ENCODE data around the gene FBXL15. TPM values are rescaled to one million over a fixed set of nuclear protein-coding genes. Genes with fewer than 3 reads are reported as not detected.
A peak's percentile ranks its signal among the peaks of the same experiment; 100 is the strongest.

The FBXL15 gene
- total and polyA plus RNA-seq, 9 of the 15 experiments (the other 6 are each of a cell fraction or from before 2014, with no cell fraction given), result 0.08 to 25.9 (median 3.5) TPM

DNA sequence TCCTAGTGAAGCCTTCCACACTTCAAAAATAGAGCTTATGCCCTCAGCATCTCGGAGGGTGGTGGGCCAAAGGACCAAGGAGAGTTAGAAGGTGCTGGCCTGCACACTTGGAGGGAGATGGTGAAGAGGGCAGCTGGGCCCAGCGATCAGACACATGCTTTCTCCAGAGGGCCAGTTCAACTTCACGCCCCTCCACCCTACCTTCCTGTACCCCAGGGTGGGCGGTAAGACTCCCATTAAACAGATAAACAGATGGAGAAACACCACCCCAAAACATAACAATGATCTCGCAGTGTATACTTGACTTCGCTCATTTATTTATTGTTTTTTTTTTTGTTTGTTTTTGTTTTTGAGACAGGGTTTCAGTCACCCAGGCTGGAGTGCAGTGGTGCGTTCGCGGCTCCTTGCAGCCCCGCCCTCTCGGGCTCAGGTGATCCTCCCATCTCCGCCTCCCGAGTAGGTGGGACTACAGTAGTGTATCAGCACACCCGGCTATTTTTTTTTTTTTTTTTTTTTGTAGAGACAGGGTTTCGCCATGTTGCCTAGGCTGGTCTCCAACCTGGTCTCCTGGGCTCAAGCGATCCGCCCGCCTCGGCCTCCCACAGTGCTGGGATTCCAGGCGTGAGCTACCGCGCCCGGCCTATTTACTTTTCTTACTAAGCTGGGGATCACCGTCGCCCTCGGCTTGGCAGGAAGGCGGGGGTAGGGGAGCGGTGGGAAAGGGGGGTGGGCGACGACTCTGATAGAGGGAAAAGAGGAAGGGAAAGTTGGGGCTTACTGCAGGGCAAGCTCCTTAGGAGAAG lies 28.9 kb downstream of the FBXL15 start (continued):
- TF ChIP-seq TBP (optimal IDR thresholded peaks at IDR 0.05; ENCODE audit: low read depth, low read length), result peak; percentile 31
- 0 out of 2 replicates have a peak, but pooled peaks have one; percentile 6 for TF ChIP-seq CXXC5 (CRISPR knock-in tag; IDR thresholded peaks at IDR 0.05)
- no peak for TF ChIP-seq RFX7 (CRISPR knock-in tag; IDR thresholded peaks at IDR 0.05)
- no peak for TF ChIP-seq HNRNPUL1 (IDR thresholded peaks at IDR 0.05; ENCODE audit: low read length)
- no peak for TF ChIP-seq ZNF175 (CRISPR knock-in tag; IDR thresholded peaks at IDR 0.05; ENCODE audit: low read depth)
- TF ChIP-seq SUPT5H (IDR thresholded peaks at IDR 0.05), result 0 out of 2 replicates have a peak, but pooled peaks have one; percentile 68
- TF ChIP-seq ZNF121 (CRISPR knock-in tag; conservative IDR thresholded peaks at IDR 0.05), result no peak
- TF ChIP-seq, protein P1, sequence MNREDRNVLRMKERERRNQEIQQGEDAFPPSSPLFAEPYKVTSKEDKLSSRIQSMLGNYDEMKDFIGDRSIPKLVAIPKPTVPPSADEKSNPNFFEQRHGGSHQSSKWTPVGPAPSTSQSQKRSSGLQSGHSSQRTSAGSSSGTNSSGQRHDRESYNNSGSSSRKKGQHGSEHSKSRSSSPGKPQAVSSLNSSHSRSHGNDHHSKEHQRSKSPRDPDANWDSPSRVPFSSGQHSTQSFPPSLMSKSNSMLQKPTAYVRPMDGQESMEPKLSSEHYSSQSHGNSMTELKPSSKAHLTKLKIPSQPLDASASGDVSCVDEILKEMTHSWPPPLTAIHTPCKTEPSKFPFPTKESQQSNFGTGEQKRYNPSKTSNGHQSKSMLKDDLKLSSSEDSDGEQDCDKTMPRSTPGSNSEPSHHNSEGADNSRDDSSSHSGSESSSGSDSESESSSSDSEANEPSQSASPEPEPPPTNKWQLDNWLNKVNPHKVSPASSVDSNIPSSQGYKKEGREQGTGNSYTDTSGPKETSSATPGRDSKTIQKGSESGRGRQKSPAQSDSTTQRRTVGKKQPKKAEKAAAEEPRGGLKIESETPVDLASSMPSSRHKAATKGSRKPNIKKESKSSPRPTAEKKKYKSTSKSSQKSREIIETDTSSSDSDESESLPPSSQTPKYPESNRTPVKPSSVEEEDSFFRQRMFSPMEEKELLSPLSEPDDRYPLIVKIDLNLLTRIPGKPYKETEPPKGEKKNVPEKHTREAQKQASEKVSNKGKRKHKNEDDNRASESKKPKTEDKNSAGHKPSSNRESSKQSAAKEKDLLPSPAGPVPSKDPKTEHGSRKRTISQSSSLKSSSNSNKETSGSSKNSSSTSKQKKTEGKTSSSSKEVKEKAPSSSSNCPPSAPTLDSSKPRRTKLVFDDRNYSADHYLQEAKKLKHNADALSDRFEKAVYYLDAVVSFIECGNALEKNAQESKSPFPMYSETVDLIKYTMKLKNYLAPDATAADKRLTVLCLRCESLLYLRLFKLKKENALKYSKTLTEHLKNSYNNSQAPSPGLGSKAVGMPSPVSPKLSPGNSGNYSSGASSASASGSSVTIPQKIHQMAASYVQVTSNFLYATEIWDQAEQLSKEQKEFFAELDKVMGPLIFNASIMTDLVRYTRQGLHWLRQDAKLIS (CRISPR knock-in tag; IDR thresholded peaks at IDR 0.05), result no peak; the same call in 1 of the 2 replicates
- TF ChIP-seq PHF8 (IDR thresholded peaks at IDR 0.05; ENCODE audit: borderline replicate concordance, low read length), result no peak
- no peak for TF ChIP-seq SRSF1 (IDR thresholded peaks at IDR 0.05; ENCODE audit: low read depth, low read length)
- TF ChIP-seq POLR2B (IDR thresholded peaks at IDR 0.05; ENCODE audit: low read depth, partially characterized antibody), result peak; percentile 49
- TF ChIP-seq BHLHE40 (IDR thresholded peaks at IDR 0.05; ENCODE audit: low read length), result no peak
- TF ChIP-seq RFX1 (IDR thresholded peaks at IDR 0.05), result no peak
- no peak for TF ChIP-seq CBFB (CRISPR knock-in tag; IDR thresholded peaks at IDR 0.05)
- TF ChIP-seq ZNF224 (CRISPR knock-in tag; IDR thresholded peaks at IDR 0.05), result no peak
- TF ChIP-seq, protein P2, sequence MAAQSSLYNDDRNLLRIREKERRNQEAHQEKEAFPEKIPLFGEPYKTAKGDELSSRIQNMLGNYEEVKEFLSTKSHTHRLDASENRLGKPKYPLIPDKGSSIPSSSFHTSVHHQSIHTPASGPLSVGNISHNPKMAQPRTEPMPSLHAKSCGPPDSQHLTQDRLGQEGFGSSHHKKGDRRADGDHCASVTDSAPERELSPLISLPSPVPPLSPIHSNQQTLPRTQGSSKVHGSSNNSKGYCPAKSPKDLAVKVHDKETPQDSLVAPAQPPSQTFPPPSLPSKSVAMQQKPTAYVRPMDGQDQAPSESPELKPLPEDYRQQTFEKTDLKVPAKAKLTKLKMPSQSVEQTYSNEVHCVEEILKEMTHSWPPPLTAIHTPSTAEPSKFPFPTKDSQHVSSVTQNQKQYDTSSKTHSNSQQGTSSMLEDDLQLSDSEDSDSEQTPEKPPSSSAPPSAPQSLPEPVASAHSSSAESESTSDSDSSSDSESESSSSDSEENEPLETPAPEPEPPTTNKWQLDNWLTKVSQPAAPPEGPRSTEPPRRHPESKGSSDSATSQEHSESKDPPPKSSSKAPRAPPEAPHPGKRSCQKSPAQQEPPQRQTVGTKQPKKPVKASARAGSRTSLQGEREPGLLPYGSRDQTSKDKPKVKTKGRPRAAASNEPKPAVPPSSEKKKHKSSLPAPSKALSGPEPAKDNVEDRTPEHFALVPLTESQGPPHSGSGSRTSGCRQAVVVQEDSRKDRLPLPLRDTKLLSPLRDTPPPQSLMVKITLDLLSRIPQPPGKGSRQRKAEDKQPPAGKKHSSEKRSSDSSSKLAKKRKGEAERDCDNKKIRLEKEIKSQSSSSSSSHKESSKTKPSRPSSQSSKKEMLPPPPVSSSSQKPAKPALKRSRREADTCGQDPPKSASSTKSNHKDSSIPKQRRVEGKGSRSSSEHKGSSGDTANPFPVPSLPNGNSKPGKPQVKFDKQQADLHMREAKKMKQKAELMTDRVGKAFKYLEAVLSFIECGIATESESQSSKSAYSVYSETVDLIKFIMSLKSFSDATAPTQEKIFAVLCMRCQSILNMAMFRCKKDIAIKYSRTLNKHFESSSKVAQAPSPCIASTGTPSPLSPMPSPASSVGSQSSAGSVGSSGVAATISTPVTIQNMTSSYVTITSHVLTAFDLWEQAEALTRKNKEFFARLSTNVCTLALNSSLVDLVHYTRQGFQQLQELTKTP (IDR thresholded peaks at IDR 0.05; ENCODE audit: low read depth in 1 of 2, partially characterized antibody in 2 of 2), result no peak
- peak in 1 of 3 experiments; percentile 41 for TF ChIP-seq YY1 (IDR thresholded peaks at IDR 0.05; ENCODE audit: borderline replicate concordance in 1 of 3, control insufficient read depth in 1 of 3, extremely low read depth in 1 of 3, insufficient read depth in 3 of 3, insufficient read length in 1 of 3, insufficient replicate concordance in 2 of 3, low read depth in 1 of 3, low read length in 2 of 3)
